Measurements from ENCODE around the gene ATF3.

The ATF3 gene

DNA sequence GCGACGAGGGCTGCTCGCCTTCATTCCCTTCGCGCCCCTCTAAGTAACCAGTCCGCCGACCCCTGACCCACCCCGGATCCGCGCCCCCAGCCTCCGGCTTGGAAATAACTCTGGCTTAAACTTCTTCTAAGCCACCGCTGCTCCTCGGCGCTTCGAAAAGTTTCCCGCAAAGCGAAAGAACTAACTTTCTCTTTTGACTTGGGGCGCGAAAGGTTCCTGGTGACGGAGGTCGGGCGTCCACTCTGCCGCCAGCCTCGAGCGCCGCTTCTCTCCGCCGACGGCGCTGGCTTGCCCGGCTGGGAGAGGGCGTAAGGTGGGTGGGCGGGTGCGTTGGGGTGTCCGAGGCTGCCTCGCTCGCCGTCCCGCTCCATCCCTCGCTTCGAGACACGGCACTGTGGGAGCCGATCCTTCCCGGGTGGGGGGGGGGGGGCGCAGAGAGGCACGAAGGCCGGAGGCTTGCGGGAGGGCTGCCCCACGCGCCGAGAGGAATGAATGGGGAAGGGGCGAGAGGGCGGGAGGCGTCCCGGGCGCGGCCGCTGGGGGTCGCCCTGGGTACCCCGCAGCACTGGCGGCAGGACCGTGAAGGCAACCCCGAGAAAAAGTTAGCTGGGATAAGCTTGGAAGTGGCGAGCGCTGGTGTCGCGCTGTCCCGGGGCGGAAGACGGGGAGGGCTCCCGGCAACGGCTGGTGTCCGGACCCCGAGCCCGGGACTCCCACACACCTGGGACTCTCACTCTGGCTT, 569 bp downstream of the ATF3 start:
- Mint-ChIP-seq H3K9me3 (no peaks in the 10 kb centered on the region), H3K4me3 (peak overlapping the region; percentile 91), H3K36me3 (ENCODE audit: low read depth) (peaks cover 8% of the 10 kb centered on the region), H3K27ac (peak overlapping the region; percentile 96), H3K27me3 (peaks cover 55% of the 10 kb centered on the region), H3K4me1 (ENCODE audit: low read depth) (peaks cover 72% of the 10 kb centered on the region)
- intact Hi-C loops (cut with micrococcal nuclease) = loop anchor here (2.0 kb wide), 2 partner anchors 50 to 66 kb away; no protein-coding TSS in a partner anchor

DNA sequence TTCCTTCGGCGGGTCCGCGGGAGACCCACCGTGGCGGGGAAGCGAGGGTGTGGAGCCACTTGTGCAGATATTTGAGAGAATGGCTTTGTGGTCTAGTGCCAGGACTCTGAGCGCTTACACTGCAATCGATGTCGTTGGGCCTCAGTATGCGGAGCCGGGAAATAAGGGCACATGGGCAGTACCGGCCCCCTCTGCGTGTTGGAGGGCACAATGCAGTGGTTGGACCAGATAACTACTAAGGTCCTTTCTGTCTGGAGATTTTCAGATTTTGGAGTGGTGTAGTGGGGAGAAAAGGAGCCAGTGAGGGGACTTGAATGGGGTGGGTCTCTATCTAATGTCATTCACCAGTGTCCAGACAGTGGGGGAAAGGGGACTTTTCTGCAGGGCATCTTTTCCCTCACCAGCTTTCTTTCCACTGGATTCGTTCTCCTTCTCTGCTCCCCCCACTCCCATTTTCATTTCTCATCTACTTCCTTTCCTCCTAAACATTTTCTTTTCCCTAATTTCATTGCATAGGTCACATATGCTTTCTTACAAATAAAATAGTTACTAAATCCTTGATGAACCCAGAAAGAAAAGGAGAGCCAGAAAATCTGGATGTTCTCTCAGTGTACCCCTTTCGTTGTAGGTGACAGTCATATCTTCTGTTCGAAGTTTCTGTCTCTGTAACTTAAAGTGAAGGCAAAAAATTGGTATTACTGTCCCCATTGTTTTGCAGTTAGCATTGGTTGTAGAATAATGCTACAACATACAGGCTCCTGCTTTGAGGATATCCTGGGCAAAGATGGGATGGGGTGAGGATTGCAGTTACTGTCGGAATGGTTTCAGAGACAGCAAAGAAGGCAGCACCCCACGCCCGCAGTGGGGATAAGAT, 1.4 kb downstream of the ATF3 start:
- H3K27ac Mint-ChIP-seq = peak overlapping the region; percentile 96
- peaks cover 80% of the 10 kb centered on the region for H3K4me1 Mint-ChIP-seq (ENCODE audit: low read depth)
- H3K27me3 Mint-ChIP-seq = peaks cover 47% of the 10 kb centered on the region
- peaks cover 11% of the 10 kb centered on the region for H3K36me3 Mint-ChIP-seq (ENCODE audit: low read depth)
- intact Hi-C loops (cut with micrococcal nuclease) = loop anchor here (2.0 kb wide), 2 partner anchors 51 to 67 kb away; no protein-coding TSS in a partner anchor
- H3K9me3 Mint-ChIP-seq = no peaks in the 10 kb centered on the region
- H3K4me3 Mint-ChIP-seq = peak overlapping the region; percentile 91

DNA sequence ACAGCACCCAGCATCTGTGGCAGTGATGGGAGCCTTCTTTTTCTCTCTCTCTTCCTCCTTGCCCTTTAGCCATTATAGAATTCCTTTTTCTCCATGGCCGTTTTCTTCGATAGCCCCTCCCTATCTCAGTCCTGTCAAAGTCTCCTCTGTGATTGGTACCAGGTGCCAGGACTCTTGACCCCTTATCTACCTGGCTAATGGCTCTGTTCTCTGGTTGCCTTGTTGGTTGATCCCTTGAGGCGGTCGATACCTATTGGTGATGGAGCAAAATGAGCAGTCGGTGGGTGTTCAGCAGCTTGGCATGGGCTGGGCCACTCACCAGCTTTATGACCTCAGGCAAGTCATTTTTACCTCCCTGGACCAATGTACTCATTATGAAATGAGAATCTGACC, 2.0 kb downstream of the ATF3 start:
- peaks cover 41% of the 10 kb centered on the region for H3K27me3 Mint-ChIP-seq

DNA sequence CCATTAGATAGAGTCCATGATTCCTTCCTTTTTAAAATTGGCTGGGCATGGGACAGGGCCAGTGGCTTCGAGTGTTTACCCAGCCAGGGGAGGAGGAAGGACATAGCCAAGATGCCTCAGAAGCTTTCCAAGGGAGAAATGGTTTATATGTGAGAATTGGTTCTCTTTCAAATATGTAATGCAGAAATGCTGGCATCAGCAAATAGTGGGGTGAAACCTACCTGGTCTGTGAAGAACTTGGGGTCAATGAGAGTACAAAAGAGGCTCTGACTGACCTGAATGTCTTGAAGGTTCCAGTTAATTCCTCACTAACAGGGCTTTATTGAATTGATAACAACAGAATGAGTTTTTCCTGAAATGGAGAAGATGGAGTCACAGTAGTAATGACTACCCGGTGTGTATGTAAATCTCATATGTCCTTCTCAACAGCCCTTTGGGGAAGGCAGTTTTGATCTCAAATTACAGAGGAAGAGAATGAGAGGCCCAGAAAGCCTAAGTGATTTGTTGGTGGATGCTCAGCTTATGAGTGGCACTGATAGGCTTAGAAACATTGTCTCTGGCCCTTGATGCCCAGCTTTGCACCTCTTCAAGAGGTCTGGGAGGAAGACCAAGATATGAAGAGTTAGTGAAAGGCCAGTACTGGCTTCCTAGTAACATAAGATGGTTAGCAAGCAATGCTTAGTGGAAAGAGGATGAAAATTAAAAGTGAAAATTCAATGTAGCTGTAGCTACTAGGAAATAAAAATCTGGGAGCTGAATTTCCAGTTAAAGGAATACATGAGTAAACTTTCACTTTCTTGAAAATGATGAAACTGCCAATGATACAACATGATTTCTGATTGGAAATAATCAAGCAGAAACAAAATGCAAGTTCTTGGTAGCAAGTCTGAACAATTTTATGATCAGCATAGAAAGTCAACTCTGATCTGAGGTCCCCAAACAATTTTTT, 2.7 kb downstream of the ATF3 start:
- Mint-ChIP-seq H3K27ac (peak overlapping the region; percentile 96), H3K27me3 (peaks cover 34% of the 10 kb centered on the region), H3K4me1 (ENCODE audit: low read depth) (peaks cover 70% of the 10 kb centered on the region), H3K9me3 (no peaks in the 10 kb centered on the region), H3K36me3 (ENCODE audit: low read depth) (peaks cover 25% of the 10 kb centered on the region), H3K4me3 (peak overlapping the region; percentile 59)
- intact Hi-C loops (cut with micrococcal nuclease) = no loop called here

More for the DNA sequence above, 2.0 kb downstream of the ATF3 start:
- H3K36me3 Mint-ChIP-seq (ENCODE audit: low read depth) = peaks cover 18% of the 10 kb centered on the region
- H3K4me1 Mint-ChIP-seq (ENCODE audit: low read depth) = peaks cover 77% of the 10 kb centered on the region
- H3K9me3 Mint-ChIP-seq = no peaks in the 10 kb centered on the region
- intact Hi-C loops (cut with micrococcal nuclease) = no loop called here
- peak overlapping the region; percentile 96 for H3K27ac Mint-ChIP-seq
- H3K4me3 Mint-ChIP-seq = peak overlapping the region; percentile 59

DNA sequence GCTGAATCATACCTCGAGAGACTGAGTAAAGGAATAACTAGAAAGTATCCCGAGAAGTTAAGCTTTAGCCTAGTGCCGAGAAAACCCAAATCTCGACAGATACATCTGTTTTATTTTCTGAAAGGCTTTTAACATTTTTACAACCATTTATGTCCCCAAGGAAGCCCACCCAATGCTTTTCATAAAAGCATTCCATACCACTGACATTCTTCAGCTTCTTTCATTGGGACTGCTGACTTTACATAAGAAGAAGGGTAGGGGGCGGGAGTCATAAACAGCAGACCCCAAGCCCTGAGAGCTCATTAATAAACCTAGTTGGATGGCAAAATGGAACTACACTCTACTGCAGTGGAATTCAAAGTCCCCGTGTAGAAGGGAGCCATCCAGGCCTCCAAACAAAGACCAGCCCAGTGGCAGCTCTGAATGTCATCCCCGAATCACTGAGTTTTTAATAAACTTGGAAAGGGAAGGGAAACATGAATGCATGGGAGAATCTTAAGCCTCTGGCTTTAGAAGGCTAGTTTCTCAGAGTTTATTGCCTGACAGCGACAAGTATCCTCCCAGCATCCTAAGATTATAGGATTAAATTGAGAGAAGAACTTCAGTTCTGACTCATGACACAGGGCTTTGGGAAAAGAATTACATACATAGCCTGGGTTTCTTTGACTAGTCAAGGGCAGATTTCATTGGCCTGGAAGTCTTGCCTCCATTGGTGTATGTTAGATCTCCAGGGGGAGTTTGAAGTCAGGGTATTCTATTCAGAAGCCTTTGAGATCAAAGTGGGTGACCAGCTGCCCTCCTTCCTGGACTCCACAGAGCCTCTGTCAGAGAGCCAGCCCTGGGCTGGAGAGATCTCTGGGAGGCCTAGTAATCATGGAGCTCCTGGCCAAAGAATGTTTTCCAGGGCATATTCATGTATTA, 3.7 kb downstream of the ATF3 start:
- H3K4me3 Mint-ChIP-seq = no peak overlapping the region
- intact Hi-C loops (cut with micrococcal nuclease) = no loop called here
- no peaks in the 10 kb centered on the region for H3K9me3 Mint-ChIP-seq
- H3K27ac Mint-ChIP-seq = no peak overlapping the region
- H3K27me3 Mint-ChIP-seq = peaks cover 24% of the 10 kb centered on the region
- H3K4me1 Mint-ChIP-seq (ENCODE audit: low read depth) = peaks cover 60% of the 10 kb centered on the region
- H3K36me3 Mint-ChIP-seq (ENCODE audit: low read depth) = peaks cover 35% of the 10 kb centered on the region

DNA sequence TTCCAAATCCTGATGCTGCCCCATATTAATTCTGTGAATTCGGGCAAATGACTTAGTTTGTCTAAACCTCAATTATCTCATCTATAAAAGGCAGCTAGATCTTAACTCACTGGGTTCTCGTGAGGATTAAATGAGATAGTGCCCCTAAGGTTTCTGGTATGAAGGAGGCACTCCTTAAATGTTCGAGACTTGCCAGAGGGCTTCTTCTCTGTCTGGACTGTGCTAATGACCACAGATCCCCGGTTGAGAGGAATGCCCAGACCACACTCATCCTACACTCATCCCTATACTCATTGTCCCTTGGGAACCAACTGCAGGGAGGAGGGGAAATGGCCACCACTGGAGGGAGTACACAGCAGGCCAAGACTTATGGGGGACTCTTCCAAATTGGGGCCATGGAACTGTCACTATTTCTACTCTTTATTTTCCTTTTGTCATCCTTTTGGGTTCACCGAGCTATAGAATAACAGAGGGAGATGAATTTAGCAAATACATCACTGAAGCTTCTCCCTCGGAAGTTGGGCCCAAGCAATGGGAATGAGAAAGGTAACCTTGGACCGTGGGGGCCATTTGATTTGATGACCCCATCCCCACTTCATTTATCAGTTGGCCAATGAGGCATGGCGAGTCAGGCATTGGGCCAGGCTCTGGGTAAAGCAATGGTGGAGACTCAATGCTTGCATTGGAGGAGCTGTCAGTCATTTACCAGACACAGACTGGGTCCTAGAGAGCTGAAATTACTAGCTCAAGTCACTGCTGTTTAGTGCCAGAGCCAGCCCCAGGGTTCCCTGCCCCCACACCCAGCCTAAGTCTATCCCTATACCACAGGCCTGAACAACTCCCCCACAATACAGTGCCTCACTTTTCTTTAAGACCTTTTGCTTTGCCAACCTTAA, 5.1 kb downstream of the ATF3 start:
- Mint-ChIP-seq H3K27ac (peak overlapping the region; percentile 66), H3K9me3 (no peaks in the 10 kb centered on the region), H3K4me1 (ENCODE audit: low read depth) (peaks cover 53% of the 10 kb centered on the region), H3K4me3 (no peak overlapping the region), H3K36me3 (ENCODE audit: low read depth) (peaks cover 46% of the 10 kb centered on the region), H3K27me3 (peaks cover 16% of the 10 kb centered on the region)
- intact Hi-C loops (cut with micrococcal nuclease) = no loop called here

DNA sequence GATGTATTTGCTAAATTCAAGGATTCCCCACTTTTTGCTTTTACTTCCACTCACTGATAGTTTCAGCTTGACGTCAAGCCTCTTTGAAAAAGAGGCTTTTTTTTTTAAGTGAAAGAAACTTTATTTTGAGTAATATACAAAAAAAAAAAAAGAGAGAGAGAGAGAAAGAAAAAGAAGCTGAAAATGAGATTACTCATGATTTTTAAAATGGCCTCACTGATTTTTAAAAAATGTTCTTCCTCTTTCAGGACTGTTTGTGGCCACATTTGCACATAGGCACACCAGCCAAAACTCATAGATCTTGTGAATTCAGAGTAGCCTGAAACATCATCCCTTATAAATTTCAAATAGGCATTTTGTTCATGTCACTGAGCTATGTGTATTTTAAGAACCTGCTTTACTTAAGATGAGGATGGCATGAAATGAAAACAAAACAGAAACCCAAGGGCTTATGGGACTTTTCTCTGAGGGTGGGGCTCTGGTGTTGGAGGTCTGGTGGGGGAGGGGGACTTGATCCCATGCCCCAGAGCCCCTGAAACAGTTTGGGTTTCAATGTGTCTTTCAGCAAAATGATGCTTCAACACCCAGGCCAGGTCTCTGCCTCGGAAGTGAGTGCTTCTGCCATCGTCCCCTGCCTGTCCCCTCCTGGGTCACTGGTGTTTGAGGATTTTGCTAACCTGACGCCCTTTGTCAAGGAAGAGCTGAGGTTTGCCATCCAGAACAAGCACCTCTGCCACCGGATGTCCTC, 6.1 kb downstream of the ATF3 start:
- intact Hi-C loops (cut with micrococcal nuclease) = no loop called here
- Mint-ChIP-seq H3K36me3 (ENCODE audit: low read depth) (peaks cover 51% of the 10 kb centered on the region), H3K9me3 (no peaks in the 10 kb centered on the region), H3K27ac (peak overlapping the region; percentile 66), H3K4me3 (no peak overlapping the region), H3K27me3 (peaks cover 15% of the 10 kb centered on the region), H3K4me1 (ENCODE audit: low read depth) (peaks cover 51% of the 10 kb centered on the region)

DNA sequence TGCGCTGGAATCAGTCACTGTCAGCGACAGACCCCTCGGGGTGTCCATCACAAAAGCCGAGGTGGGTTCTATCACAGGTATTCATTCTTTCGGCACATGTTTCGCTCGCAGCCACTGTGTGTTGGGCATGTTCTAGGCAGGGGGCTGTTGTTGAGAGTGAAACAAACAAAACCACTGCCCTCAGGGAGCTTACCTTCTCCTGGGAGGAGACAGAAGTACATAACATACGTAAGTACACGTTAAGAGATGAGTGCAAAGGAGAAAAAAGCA, 6.6 kb downstream of the ATF3 start:
- no peak overlapping the region for H3K4me3 Mint-ChIP-seq
- no peaks in the 10 kb centered on the region for H3K9me3 Mint-ChIP-seq
- H3K27me3 Mint-ChIP-seq = peaks cover 10% of the 10 kb centered on the region
- H3K27ac Mint-ChIP-seq = no peak overlapping the region
- H3K36me3 Mint-ChIP-seq (ENCODE audit: low read depth) = peaks cover 56% of the 10 kb centered on the region
- intact Hi-C loops (cut with micrococcal nuclease) = no loop called here
- H3K4me1 Mint-ChIP-seq (ENCODE audit: low read depth) = peaks cover 46% of the 10 kb centered on the region

DNA sequence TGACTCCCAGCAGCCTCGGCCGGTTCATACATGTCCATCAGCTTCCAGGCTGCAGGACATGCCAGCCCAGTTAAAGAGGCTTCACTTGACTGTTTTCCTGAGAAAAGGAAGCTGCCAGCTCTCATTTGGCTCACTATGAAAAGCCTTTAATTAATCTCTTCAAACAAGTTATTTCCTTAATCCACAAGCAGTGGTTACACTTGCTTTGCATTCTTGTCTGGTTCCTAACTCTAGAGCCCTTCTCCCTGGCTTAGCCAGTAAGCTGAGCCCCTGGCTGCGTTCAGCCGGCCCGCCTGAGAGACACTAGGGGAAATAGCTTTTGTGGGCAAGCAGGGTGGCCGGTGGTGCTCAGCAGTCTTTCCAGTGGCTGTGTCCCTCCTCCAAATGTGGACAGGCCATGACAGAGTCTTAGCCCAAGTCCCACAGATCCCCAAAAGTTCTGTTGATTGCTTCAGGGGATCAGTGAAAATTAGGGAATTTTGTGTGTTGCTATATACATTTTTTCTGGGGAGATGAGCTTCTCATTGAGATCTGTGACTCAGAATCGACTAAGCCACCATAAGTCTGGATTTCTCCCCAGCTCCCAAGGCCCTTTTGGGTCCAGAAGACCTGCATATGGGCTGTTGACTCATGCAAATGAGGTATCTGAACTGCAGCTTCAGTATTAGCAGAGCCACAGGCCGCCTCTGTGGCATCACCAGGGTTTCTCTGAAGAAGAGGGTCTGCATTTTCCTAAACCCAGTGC, 10.1 kb downstream of the ATF3 start:
- Mint-ChIP-seq H3K27ac (no peak overlapping the region), H3K4me1 (ENCODE audit: low read depth) (peaks cover 29% of the 10 kb centered on the region), H3K9me3 (no peaks in the 10 kb centered on the region), H3K27me3 (no peaks in the 10 kb centered on the region), H3K4me3 (no peak overlapping the region), H3K36me3 (ENCODE audit: low read depth) (peaks cover 63% of the 10 kb centered on the region)
- intact Hi-C loops (cut with micrococcal nuclease) = no loop called here

DNA sequence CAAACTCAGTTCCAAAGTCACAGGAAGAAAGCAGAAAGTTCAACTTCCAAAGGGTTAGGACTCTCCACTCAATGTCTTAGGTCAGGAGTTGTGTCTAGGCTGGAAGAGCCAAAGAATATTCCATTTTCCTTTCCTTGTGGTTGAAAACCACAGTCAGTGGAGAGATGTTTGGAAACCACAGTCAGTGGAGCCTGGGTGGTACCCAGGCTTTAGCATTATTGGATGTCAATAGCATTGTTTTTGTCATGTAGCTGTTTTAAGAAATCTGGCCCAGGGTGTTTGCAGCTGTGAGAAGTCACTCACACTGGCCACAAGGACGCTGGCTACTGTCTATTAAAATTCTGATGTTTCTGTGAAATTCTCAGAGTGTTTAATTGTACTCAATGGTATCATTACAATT, 11.7 kb downstream of the ATF3 start:
- H3K27me3 Mint-ChIP-seq = peaks cover 5% of the 10 kb centered on the region
- H3K27ac Mint-ChIP-seq = no peak overlapping the region
- peaks cover 16% of the 10 kb centered on the region for H3K4me1 Mint-ChIP-seq (ENCODE audit: low read depth)
- intact Hi-C loops (cut with micrococcal nuclease) = no loop called here
- H3K4me3 Mint-ChIP-seq = no peak overlapping the region
- H3K9me3 Mint-ChIP-seq = no peaks in the 10 kb centered on the region
- peaks cover 56% of the 10 kb centered on the region for H3K36me3 Mint-ChIP-seq (ENCODE audit: low read depth)

All from dendritic cell treated with granulocyte-macrophage colony-stimulating factor and Interleukin-4, amounts not matched to agents 40 ng/mL and 50 ng/mL, for 4 days (primary cell).